SK-MEL-5 (cell line): ENCODE measurements around the gene TIMM44. TPM values are rescaled to one million over a fixed set of nuclear protein-coding genes. Genes with fewer than 3 reads are reported as not detected.
A peak's percentile ranks its signal among the peaks of the same experiment; 100 is the strongest.

Source experiments
- DNase-seq: peaks from one replicate; pipeline ENCODE4 v3.0.0-alpha.2; 2016; ENCODE audit warnings: low read depth, low spot score
- in situ Hi-C: cut with HindIII; loops from 2 replicates; pipeline ENCODE4 v1.10.0; 2016; ENCODE audit warnings: low sequenced_read_pairs, high pct_unique_total_duplicates, low pct_unique_long_range_greater_than_20kb
- polyA plus RNA-seq, 2 experiments: library from polyadenylated mRNA; depleted of rRNA; stranded (reverse); fragments of >200 nt; gene quantifications; 2 replicates each; pipeline ENCODE4 v1.2.3, GENCODE V29; 2015
- total RNA-seq: library from RNA; depleted of rRNA; stranded (reverse); fragments of >200 nt; shearing (Covaris generic); gene quantifications from 2 replicates; pipeline ENCODE4 v1.2.3, GENCODE V29; 2014; rRNA removed

Gene TIMM44
- total RNA-seq = 71.4 and 76.4 TPM in 2 replicates
- polyA plus RNA-seq (2015; cell fraction: cytosol; rRNA removed) = 60.4 and 83.0 TPM in 2 replicates
- 191 and 195 TPM in 2 replicates for polyA plus RNA-seq (2015; cell fraction: nucleus; rRNA removed)

DNA sequence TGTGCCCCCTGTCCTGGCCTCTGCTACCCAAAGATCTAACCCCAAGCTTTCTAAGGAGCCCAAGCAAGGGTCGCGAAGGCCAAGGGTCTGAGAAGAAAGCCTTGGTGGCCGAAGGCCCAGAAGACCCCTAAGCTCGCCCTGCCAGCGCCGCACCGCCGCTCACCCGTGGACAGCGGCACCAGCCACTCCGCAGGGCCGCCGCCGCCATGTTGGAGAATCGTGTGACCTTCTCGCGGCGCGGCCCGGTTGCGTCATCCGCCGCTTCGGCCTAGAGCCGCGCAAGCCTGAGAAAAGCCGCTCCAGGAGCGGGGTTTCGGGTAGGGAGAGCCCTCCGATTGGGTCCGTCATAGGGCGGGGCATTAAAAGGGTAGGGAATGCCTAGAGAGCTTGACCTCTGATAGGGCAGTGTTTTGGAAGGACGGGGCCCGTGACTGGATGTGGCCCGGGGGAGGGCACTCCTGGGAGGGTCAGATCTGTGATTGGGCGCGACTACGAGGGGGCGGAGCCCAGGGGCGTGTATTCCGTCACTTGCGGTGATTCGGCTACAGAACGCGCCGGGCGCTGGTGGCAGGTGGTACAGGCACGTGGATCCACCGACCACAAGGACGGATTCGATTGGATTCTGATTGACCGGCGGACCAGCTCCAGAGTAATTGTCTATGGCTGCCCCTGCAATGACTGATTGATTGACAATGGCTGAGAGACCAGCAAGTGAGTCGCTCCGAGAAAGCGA is at the start of gene TIMM44:
Gene TIMM44 (minus strand): TSS at position 223 of the 733 bp plus-strand sequence. CDS start 15 bp downstream, at position 208.
- DNase-seq = peak; percentile 99
- in situ Hi-C loops = no loop called here

- in situ Hi-C loops = no loop called here
- DNase-seq = no peak
Observed at GRCh38 chr19:7992575-7992974, 49.1 kb upstream of the TIMM44 start.

- no peak for DNase-seq
- in situ Hi-C loops = no loop called here
Observed at GRCh38 chr19:7989071-7989575, 45.7 kb upstream of the TIMM44 start.

DNA sequence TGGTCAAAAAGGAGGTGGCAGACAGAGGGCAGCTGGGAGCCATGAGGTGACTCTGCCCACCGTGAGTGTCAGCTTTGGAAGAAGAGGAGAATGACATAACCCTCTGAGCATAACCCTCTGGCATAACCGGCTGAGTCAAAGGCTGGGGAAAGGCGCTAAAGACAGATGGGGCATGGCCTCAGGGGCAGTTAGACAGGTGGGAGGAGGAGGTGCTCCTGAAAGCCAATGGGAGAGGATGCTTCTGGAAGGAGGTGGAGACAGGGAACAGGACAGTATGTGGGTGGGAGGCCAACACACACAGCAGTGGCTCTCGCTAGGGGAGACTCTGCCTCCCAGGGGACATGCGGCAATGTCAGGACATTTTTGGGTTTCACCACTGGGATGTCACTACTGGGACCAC is 44.8 kb upstream of the TIMM44 start:
- no peak for DNase-seq
- in situ Hi-C loops = no loop called here

GRCh38 chr19:7987114-7987768 is 43.8 kb upstream of the TIMM44 start:
- in situ Hi-C loops = no loop called here
- DNase-seq = no peak

DNA sequence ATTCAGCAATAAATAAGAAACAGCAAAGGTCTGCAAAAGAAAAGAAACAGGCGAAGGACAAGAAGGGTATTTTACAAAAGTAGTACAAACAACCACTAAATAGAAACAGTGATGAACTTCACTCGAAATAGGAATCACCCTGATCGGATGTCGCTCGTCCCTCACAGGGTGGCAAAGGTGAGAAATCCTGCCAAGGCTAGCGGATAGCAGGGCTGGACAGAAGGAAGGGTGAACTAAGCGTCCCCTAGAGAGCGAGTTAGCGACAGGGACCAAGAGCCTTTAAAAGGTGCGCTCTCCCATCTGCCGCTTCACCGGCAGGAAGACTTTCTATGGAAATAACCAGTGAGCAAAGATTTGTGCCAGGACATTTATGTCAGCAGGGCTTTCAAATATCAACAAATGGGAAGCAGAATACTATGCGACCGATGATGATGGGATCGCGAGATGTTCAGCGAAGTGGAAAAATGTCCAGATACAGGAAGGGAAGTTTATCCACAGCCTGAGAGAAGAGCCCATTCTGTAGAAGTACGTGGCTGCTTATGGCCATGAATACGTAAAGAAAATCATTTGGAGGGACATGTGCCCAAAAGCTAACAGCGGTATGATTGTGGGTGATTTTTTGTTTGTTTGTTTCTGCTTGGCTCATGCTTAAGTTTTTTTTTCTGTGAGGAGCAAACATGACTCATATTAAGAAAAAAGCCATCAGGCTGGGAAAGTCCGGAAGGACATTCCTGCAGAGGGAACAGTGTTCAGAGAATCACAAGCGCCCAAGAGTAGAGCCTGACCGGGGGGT is 43.1 kb upstream of the TIMM44 start:
- in situ Hi-C loops = no loop called here
- DNase-seq = no peak

- in situ Hi-C loops = no loop called here
- no peak for DNase-seq
Observed at GRCh38 chr19:7985481-7985911, 42.0 kb upstream of the TIMM44 start.

DNA sequence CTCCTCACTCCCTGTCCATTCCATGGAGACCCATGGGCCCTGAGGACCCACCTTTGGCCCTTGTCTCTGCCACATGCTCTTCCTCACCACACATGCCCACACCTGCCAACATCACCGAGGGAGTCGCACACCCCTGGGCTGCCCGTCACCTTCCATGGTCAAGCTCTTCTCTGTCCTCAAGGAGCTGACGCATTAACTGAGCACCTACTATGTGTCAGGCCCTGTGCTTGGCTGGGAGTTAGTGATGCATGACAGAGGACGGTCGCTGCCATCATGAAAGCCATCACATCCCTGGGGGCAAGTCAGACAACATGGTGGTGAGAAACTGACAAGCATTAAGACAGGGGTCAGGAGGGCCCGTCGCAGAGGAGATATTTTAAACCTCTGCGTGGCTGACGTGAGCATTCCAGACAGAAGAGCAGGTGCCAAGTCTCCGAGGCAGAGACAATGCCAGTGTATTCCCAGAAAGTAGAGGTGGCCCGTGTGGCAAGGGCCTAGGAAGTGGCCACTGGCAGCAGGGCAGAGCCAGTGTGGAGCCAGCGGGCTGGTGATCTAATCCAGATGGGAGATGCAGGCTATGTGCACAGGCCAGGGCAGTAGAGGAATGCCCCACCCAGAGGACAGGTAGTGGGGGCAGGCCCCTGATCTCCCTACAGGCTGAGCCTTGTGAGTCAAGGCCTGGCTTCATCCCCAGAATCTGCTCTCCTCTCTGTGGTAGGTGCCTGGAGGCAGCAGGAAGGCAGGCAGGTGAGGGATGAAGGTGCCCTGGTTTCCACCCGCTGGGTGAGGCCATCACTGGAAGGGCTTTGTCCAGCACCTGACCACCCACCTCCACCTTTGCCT is 40.8 kb upstream of the TIMM44 start:
- no peak for DNase-seq
- in situ Hi-C loops = no loop called here

GRCh38 chr19:7983286-7983950 is 40.0 kb upstream of the TIMM44 start:
- DNase-seq = no peak

DNA sequence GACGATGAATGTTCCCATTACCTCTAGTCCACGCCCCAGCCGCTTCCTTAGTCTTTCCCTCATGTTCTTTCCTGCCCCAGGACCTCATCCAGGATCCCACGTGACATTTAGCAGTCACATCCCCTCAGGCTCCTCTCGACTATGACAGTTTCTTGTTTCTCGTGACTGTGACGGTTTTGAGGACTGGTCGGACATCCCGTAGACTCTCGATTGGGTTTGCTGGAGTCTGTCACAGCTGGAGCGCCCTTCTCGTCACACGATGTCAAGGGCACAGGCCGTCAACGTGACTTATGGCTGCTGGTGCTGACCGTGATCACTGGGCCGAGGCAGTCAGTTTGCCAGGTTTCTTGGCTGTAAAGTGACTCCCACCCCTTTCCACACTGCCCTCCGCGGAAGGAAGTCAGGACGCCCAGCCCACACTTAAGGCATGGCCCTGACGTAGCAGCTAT is 39.2 kb upstream of the TIMM44 start:
- no peak for DNase-seq
- in situ Hi-C loops = no loop called here

More at GRCh38 chr19:7983286-7983950, 40.0 kb upstream of the TIMM44 start:
- in situ Hi-C loops = no loop called here

GRCh38 chr19:7982103-7982502 is 38.6 kb upstream of the TIMM44 start:
- DNase-seq = no peak
- in situ Hi-C loops = no loop called here

GRCh38 chr19:7981661-7982060 is 38.2 kb upstream of the TIMM44 start:
- no peak for DNase-seq
- in situ Hi-C loops = no loop called here

DNA sequence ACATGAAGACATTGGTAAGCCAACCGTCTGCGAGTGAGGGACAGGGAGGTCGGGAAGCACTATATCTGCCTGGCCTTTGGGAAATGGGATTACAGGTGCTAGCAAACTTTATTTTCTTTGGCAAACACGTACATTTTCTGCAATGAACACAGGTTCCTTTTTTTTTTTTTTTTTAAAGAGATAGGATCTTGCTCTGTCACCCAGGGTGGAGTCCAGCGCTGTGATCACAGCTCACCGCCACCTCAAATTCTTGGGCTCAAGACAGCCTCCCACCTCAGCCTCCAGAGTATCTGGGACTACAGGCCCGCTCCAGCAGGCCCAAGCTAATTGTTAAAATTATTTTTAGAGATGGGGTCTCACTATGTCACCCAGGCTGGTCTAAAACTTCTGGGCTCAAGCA is 37.7 kb upstream of the TIMM44 start:
- in situ Hi-C loops = no loop called here

GRCh38 chr19:7980635-7981121 is 37.2 kb upstream of the TIMM44 start:
- DNase-seq = no peak
- in situ Hi-C loops = no loop called here

More for the DNA sequence above, 37.7 kb upstream of the TIMM44 start:
- DNase-seq = no peak

DNA sequence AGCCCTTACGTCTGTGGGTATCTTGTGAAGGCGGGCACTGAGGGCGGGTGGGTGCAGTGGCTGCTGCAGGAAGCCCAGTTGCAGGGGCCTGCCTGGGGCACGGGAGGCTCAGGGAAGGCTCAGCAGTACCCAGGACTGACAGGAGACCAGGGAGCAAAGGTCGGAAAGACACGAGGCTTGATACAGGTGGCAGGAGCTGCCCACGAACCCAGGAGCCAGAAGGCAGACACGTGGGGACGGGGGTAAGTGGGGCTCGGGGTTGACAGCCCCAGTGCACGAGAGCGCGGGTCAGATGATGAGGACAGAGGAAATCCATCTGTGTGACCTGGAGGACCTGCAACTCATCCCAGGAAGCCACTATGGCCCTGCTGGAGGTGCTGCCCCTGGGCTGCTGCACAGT is 36.7 kb upstream of the TIMM44 start:
- in situ Hi-C loops = no loop called here
- no peak for DNase-seq

- DNase-seq = no peak
- in situ Hi-C loops = no loop called here
Observed at GRCh38 chr19:7979559-7979958, 36.1 kb upstream of the TIMM44 start.
